A673 (cell line): ENCODE results near the gene MEAK7. TPM values are rescaled to one million over a fixed set of nuclear protein-coding genes. Genes with fewer than 3 reads are reported as not detected.

ENCODE experiments used
- BruUV-seq: library from RNA; stranded (reverse); fragments of 400-500 nt; replicated peaks from 2 replicates; lab custom pipeline; 2021; lab: Mats Ljungman, UMichigan
- CTCF ChIA-PET: fragments of 300-600 bp; sonication (Branson Sonifier 250); formaldehyde crosslinking; loops from one replicate; lab custom pipeline; 2022; ENCODE audit warnings: antibody characterized with exemption; lab: Charles Lee
- POLR2A ChIA-PET: fragments of 300-600 bp; sonication (Branson Sonifier 250); formaldehyde crosslinking; loops from one replicate; lab custom pipeline; 2022; ENCODE audit warnings: antibody characterized with exemption; ENCODE audit not compliant: low non-redundant PET; lab: Charles Lee
- DNase-seq: peaks from one replicate; pipeline ENCODE4 v3.0.0-alpha.2; 2015; ENCODE audit warnings: low spot score
- H3K27ac ChIP-seq: fragments of 200-600 bp; sonication (generic); 2 replicates; pipeline ENCODE4 v1.5.1; 2016; ENCODE audit warnings: mixed run types, low read depth, mild to moderate bottlenecking, mixed read lengths, antibody characterized with exemption, low read length; ENCODE audit not compliant: poor library complexity, severe bottlenecking
- H3K27me3 ChIP-seq: fragments of 200-600 bp; sonication (generic); replicated peaks from 2 replicates; pipeline ENCODE4 v1.6.1; 2017; ENCODE audit warnings: mixed run types, low read depth, mild to moderate bottlenecking, mixed read lengths, antibody characterized with exemption, low read length; ENCODE audit not compliant: insufficient read depth, poor library complexity
- H3K36me3 ChIP-seq: fragments of 200-600 bp; sonication (generic); 2 replicates; pipeline ENCODE4 v1.6.1; 2016; ENCODE audit warnings: mixed run types, mild to moderate bottlenecking, mixed read lengths, antibody characterized with exemption, low read length; ENCODE audit not compliant: insufficient read depth, poor library complexity, severe bottlenecking
- H3K4me1 ChIP-seq: fragments of 200-600 bp; sonication (generic); 2 replicates; pipeline ENCODE4 v1.6.1; 2017; ENCODE audit warnings: mixed run types, mild to moderate bottlenecking, mixed read lengths, antibody characterized with exemption, low read length; ENCODE audit not compliant: insufficient read depth, poor library complexity, severe bottlenecking
- H3K4me3 ChIP-seq: fragments of 200-600 bp; sonication (generic); 2 replicates; pipeline ENCODE4 v1.5.1; 2016; ENCODE audit warnings: low read depth, mixed run types, mild to moderate bottlenecking, mixed read lengths, low read length; ENCODE audit not compliant: poor library complexity, severe bottlenecking
- H3K9me3 ChIP-seq: fragments of 200-600 bp; sonication (generic); 2 replicates; pipeline ENCODE4 v1.6.1; 2016; ENCODE audit warnings: mixed run types, low read depth, mild to moderate bottlenecking, mixed read lengths, antibody characterized with exemption, low read length; ENCODE audit not compliant: poor library complexity, severe bottlenecking
- EZH2 ChIP-seq: fragments of 200-600 bp; sonication (generic); IDR thresholded peaks from 2 replicates; pipeline ENCODE4 v1.6.1; 2017; ENCODE audit warnings: borderline replicate concordance, low read depth, mild to moderate bottlenecking, mixed read lengths, antibody characterized with exemption, low read length; ENCODE audit not compliant: poor library complexity, severe bottlenecking
- intact Hi-C: fragments of 100-400 bp; cut with micrococcal nuclease; formaldehyde crosslinking; loops from one replicate; pipeline ENCODE4 v1.10.0; 2022; ENCODE audit not compliant: unreplicated experiment
- total RNA-seq: library from RNA; stranded (reverse); gene quantifications from 2 replicates; pipeline ENCODE4 v1.2.3, GENCODE V29; 2021
- TF ChIP-seq, protein P1 (sequence below): fragments of 300-800, 200-600 bp; sonication (generic); conservative IDR thresholded peaks from 2 replicates; pipeline ENCODE4 v1.5.1; 2017; ENCODE audit warnings: low read depth, mild to moderate bottlenecking, antibody characterized with exemption, low read length, moderate library complexity, mixed read lengths

Gene MEAK7
- total RNA-seq, 1 experiment from 2014 or later = 11.6 TPM

- CTCF ChIA-PET = no interaction called here
- intact Hi-C loops = no loop called here
- no peak for TF ChIP-seq EZH2
- TF ChIP-seq, protein P1, sequence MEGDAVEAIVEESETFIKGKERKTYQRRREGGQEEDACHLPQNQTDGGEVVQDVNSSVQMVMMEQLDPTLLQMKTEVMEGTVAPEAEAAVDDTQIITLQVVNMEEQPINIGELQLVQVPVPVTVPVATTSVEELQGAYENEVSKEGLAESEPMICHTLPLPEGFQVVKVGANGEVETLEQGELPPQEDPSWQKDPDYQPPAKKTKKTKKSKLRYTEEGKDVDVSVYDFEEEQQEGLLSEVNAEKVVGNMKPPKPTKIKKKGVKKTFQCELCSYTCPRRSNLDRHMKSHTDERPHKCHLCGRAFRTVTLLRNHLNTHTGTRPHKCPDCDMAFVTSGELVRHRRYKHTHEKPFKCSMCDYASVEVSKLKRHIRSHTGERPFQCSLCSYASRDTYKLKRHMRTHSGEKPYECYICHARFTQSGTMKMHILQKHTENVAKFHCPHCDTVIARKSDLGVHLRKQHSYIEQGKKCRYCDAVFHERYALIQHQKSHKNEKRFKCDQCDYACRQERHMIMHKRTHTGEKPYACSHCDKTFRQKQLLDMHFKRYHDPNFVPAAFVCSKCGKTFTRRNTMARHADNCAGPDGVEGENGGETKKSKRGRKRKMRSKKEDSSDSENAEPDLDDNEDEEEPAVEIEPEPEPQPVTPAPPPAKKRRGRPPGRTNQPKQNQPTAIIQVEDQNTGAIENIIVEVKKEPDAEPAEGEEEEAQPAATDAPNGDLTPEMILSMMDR = no peak
These were observed 6.8 kb downstream of the MEAK7 start for GRCh38 chr16:84497418-84498222.

DNA sequence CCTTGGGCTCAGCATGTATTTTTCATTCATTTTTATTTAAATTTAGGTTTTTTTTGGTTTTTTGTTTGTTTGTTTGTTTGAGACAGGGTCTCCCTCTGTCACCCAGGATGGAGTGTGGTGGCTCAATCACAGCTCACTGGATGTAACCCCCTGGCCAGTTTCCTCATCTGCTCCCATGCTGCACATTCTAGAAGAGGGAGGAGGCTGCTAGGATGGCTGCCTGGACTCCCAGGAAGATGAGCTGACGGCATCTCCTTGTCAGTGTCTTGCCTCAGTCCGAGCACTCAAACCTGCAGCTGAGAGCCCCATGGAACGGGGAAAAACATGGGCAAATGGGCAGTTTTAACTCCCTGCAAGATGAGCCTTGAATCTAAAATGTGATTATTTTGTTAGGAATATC is 7.5 kb downstream of the MEAK7 start:
- no peak overlapping the region for H3K27ac ChIP-seq
- H3K4me3 ChIP-seq = no peak overlapping the region
- H3K9me3 ChIP-seq = no peaks in the 10 kb centered on the region
- DNase-seq = no peak
- CTCF ChIA-PET = interaction anchor here (0.6 kb wide), 1 partner anchor 229 kb away, joined by 3 read pairs; no protein-coding TSS in a partner anchor
- TF ChIP-seq, protein P1 = no peak
- TF ChIP-seq EZH2 = no peak
- peaks cover 20% of the 10 kb centered on the region for H3K36me3 ChIP-seq
- H3K4me1 ChIP-seq = no peaks in the 10 kb centered on the region
- intact Hi-C loops = no loop called here
- BruUV-seq = no TSS peak
- H3K27me3 ChIP-seq = no peaks in the 10 kb centered on the region
- POLR2A ChIA-PET = no interaction called here

More at GRCh38 chr16:84497418-84498222, 6.8 kb downstream of the MEAK7 start:
- Histone ChIP-seq H3K36me3 (peaks cover 17% of the 10 kb centered on the region), H3K9me3 (no peaks in the 10 kb centered on the region), H3K27me3 (no peaks in the 10 kb centered on the region), H3K4me3 (no peak overlapping the region), H3K27ac (no peak overlapping the region), H3K4me1 (no peaks in the 10 kb centered on the region)
- no TSS peak for BruUV-seq
- POLR2A ChIA-PET = no interaction called here
- no peak for DNase-seq

GRCh38 chr16:84495506-84495905 is 9.0 kb downstream of the MEAK7 start:
- no peak for DNase-seq
- intact Hi-C loops = no loop called here
- peaks cover 27% of the 10 kb centered on the region for H3K36me3 ChIP-seq
- no peak for TF ChIP-seq EZH2
- TF ChIP-seq, protein P1 = no peak
- ChIA-PET CTCF (no interaction called here), POLR2A (no interaction called here)
- H3K4me1 ChIP-seq = no peaks in the 10 kb centered on the region
- no TSS peak for BruUV-seq
- H3K27me3 ChIP-seq = no peaks in the 10 kb centered on the region
- no peak overlapping the region for H3K4me3 ChIP-seq
- H3K27ac ChIP-seq = no peak overlapping the region
- H3K9me3 ChIP-seq = no peaks in the 10 kb centered on the region
